Fibroblast of skin of right biceps (primary cell): ENCODE data around the gene SLC16A3.

Experiments used
- DNase-seq: peaks from one replicate; pipeline ENCODE4 v3.0.0-alpha.2; 2013

Gene SLC16A3

GRCh38 chr17:82224666-82225065 lies 4.2 kb upstream of the SLC16A3 start:
- no peak for DNase-seq

- DNase-seq: no peak
These were observed 3.3 kb upstream of the SLC16A3 start for GRCh38 chr17:82225368-82226029.

GRCh38 chr17:82226146-82226808 lies 2.6 kb upstream of the SLC16A3 start:
- DNase-seq: no peak

GRCh38 chr17:82226809-82227628 lies 1.8 kb upstream of the SLC16A3 start:
- DNase-seq: no peak

- no peak for DNase-seq
These were observed 1.1 kb upstream of the SLC16A3 start for GRCh38 chr17:82227629-82228277.

- no peak for DNase-seq
These were observed 482 bp upstream of the SLC16A3 start for GRCh38 chr17:82228278-82228841.

GRCh38 chr17:82229698-82230608 lies 1.1 kb downstream of the SLC16A3 start:
- DNase-seq: no peak

GRCh38 chr17:82230609-82231311 lies 1.9 kb downstream of the SLC16A3 start:
- DNase-seq: peak; percentile 90

GRCh38 chr17:82231312-82231561 lies 2.4 kb downstream of the SLC16A3 start:
- DNase-seq: no peak

GRCh38 chr17:82231562-82232321 lies 2.9 kb downstream of the SLC16A3 start:
- peak; percentile 52 for DNase-seq

- DNase-seq: no peak
These were observed 3.5 kb downstream of the SLC16A3 start for GRCh38 chr17:82232322-82232820.

- no peak for DNase-seq
These were observed 4.3 kb downstream of the SLC16A3 start for GRCh38 chr17:82232876-82233785.

- no peak for DNase-seq
These were observed 5.6 kb downstream of the SLC16A3 start for GRCh38 chr17:82234211-82235055.

GRCh38 chr17:82235056-82235774 lies 6.4 kb downstream of the SLC16A3 start:
- DNase-seq: no peak

GRCh38 chr17:82235775-82236141 lies 6.9 kb downstream of the SLC16A3 start:
- no peak for DNase-seq

GRCh38 chr17:82236142-82236971 lies 7.5 kb downstream of the SLC16A3 start:
- peak; percentile 44 for DNase-seq
